Natural killer cell (primary cell): ENCODE data around the gene MTURN. TPM values are rescaled to one million over a fixed set of nuclear protein-coding genes. Genes with fewer than 3 reads are reported as not detected.

Source experiments
- ATAC-seq, 3 donors: fragments of 150-1000 bp in 2 of 3; fragments of 200-7000 bp in 1 of 3; cut with Tn5 transposase; 1 replicate in 1 of 3; 2 replicates in 2 of 3; pipeline ENCODE4 v1.10.0; 2021; ENCODE audit warnings: mild to moderate bottlenecking in 2 of 3, moderate library complexity in 2 of 3
- DNase-seq, 2 donors: peaks; one replicate each; pipeline versions ENCODE4 v3.0.0 to v3.0.0-alpha.2; 2013 to 2021; ENCODE audit warnings: mixed read lengths in 1 of 2
- H3K27ac ChIP-seq: one replicate; pipeline ENCODE4 v1.5.1; 2013; ENCODE audit warnings: mild to moderate bottlenecking, low read length
- H3K27me3 ChIP-seq: one replicate; pipeline ENCODE4 v1.6.1; 2013; ENCODE audit warnings: low read length; ENCODE audit not compliant: control insufficient read depth, insufficient read depth
- H3K36me3 ChIP-seq: one replicate; pipeline ENCODE4 v1.6.1; 2013; ENCODE audit warnings: low read length; ENCODE audit not compliant: control insufficient read depth, insufficient read depth
- H3K4me1 ChIP-seq: one replicate; pipeline ENCODE4 v1.6.1; 2013; ENCODE audit warnings: low read length; ENCODE audit not compliant: control insufficient read depth, insufficient read depth
- H3K4me3 ChIP-seq: one replicate; pipeline ENCODE4 v1.5.1; 2013; ENCODE audit warnings: low read length
- H3K9me3 ChIP-seq: one replicate; pipeline ENCODE4 v1.6.1; 2013; ENCODE audit warnings: low read length; ENCODE audit not compliant: control insufficient read depth, insufficient read depth
- H3K27ac Mint-ChIP-seq, 2 donors: one replicate each; pipeline ENCODE4 v1.8.0; 2022; ENCODE audit warnings: mild to moderate bottlenecking in 2 of 2, mixed read lengths in 2 of 2, moderate library complexity in 1 of 2
- H3K27me3 Mint-ChIP-seq, 2 donors: one replicate each; pipeline ENCODE4 v1.8.0; 2022; ENCODE audit warnings: low read depth in 2 of 2, mixed read lengths in 2 of 2
- H3K36me3 Mint-ChIP-seq: one replicate; pipeline ENCODE4 v1.8.0; 2022; ENCODE audit warnings: mixed read lengths
- H3K4me1 Mint-ChIP-seq, 2 donors: one replicate each; pipeline ENCODE4 v1.8.0; 2022; ENCODE audit warnings: mixed read lengths in 2 of 2
- H3K4me3 Mint-ChIP-seq: one replicate; pipeline ENCODE4 v1.8.0; 2022; ENCODE audit warnings: mild to moderate bottlenecking, moderate library complexity, mixed read lengths
- H3K9me3 Mint-ChIP-seq, 2 donors: one replicate each; pipeline ENCODE4 v1.8.0; 2022; ENCODE audit warnings: mixed read lengths in 2 of 2
- WGBS: methylation state at CpG from one replicate; pipeline ENCODE4 v1.1.7; 2013; ENCODE audit warnings: missing lambda C conversion rate; ENCODE audit not compliant: insufficient coverage; 5-methylcytosine and 5-hydroxymethylcytosine counted together
- intact Hi-C: fragments of 100-400 bp; cut with micrococcal nuclease; formaldehyde crosslinking; loops from one replicate; pipeline ENCODE4 v1.14.2; 2022
- total RNA-seq, 4 donors: library from RNA; stranded (reverse); fragments of 120-200 nt in 1 of 4; gene quantifications; one replicate each; pipeline versions ENCODE4 v1.2.3 to v1.2.4, GENCODE V29; 2013 to 2022
- TF ChIP-seq, protein P1 (sequence below): fragments of 200-600 bp; IDR thresholded peaks from one replicate; pipeline ENCODE4 v1.8.0; 2022; ENCODE audit warnings: antibody characterized with exemption

MTURN gene
- total RNA-seq, 3 donors from 2014 or later (not counting 1 experiment from before 2014, with no cell fraction given), result 31.6 to 37.3 (median 32.8) TPM

DNA sequence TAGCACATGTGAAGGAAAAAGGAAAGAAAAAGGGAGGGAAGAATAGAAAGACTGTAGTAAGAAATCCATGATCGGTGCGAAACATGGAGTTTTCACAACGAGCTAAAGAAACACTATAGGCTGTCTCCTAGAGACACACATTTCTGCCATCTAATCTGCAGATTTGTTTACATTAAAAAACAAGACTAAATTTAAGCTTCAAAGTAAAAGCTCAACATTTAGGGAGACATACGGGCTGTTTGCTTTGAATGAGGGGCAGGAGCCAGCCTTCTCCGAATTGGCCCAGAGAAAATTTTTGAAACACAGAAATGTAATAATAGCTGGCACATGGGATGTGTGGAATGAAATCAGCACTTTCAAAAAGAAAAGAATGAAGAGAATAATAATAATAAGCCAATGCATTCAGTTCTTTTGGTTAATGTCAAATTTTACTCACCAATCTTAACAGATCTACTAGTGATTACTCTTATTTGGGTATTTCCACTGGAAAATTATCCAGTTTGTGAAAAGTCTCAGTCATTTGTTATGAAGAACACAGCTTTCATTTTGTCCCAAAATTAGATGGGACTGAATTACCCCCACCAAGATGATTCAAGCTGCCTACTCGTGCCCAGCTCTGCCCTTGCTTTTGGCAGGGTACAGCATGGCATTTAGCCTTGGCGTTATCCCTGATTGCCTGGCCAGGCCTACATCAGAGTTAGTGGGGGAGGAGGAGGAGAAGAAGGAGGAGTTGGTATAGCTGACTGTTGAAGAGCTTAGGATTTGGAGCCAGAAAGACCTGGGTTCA, 47.1 kb downstream of the MTURN start:
- TF ChIP-seq, protein P1, sequence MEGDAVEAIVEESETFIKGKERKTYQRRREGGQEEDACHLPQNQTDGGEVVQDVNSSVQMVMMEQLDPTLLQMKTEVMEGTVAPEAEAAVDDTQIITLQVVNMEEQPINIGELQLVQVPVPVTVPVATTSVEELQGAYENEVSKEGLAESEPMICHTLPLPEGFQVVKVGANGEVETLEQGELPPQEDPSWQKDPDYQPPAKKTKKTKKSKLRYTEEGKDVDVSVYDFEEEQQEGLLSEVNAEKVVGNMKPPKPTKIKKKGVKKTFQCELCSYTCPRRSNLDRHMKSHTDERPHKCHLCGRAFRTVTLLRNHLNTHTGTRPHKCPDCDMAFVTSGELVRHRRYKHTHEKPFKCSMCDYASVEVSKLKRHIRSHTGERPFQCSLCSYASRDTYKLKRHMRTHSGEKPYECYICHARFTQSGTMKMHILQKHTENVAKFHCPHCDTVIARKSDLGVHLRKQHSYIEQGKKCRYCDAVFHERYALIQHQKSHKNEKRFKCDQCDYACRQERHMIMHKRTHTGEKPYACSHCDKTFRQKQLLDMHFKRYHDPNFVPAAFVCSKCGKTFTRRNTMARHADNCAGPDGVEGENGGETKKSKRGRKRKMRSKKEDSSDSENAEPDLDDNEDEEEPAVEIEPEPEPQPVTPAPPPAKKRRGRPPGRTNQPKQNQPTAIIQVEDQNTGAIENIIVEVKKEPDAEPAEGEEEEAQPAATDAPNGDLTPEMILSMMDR, result no peak
- ATAC-seq (no peak), DNase-seq (no peak)
- Mint-ChIP-seq H3K36me3 (no peaks in the 10 kb centered on the region), H3K4me3 (no peak overlapping the region), H3K4me1 (peaks cover 16 to 26% of the 10 kb centered on the region in 2 donors), H3K9me3 (no peaks in the 10 kb centered on the region), H3K27ac (no peak overlapping the region), H3K27me3 (no peaks in the 10 kb centered on the region)
- Histone ChIP-seq H3K4me1 (peaks cover 18% of the 10 kb centered on the region), H3K9me3 (peaks cover 2% of the 10 kb centered on the region), H3K36me3 (no peaks in the 10 kb centered on the region), H3K4me3 (no peak overlapping the region), H3K27me3 (no peaks in the 10 kb centered on the region), H3K27ac (no peak overlapping the region)
- WGBS, result 100% methylated on average over 7 of the region's 7 CpGs
- intact Hi-C loops, result no loop called here

DNA sequence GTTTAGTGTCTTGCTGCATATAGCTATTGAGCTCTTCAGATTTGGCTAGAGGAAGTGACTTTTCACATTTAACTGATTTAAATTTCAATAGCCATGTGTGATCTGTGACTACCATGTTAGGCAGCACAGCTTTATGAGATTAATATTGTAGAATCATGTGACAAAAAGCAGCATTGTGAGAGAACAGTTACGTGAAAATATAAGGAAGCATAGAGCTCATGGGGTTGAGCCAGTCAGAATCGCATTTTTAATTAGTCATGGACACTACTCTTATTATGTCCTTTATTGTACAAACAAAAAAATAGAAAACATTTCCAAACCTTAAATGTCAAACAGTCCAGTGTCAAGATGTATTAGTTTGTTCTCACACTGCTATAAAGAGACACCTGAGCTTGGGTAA, 48.0 kb downstream of the MTURN start:
- Mint-ChIP-seq H3K4me3 (no peak overlapping the region), H3K27me3 (no peaks in the 10 kb centered on the region), H3K9me3 (no peaks in the 10 kb centered on the region), H3K36me3 (no peaks in the 10 kb centered on the region), H3K4me1 (peaks cover 11 to 22% of the 10 kb centered on the region in 2 donors), H3K27ac (no peak overlapping the region)
- WGBS, result 80% methylated on average over 1 of the region's 2 CpGs
- Histone ChIP-seq H3K9me3 (peaks cover 8% of the 10 kb centered on the region), H3K27ac (no peak overlapping the region), H3K4me3 (no peak overlapping the region), H3K36me3 (no peaks in the 10 kb centered on the region), H3K27me3 (no peaks in the 10 kb centered on the region), H3K4me1 (peaks cover 12% of the 10 kb centered on the region)
- TF ChIP-seq, protein P1, result no peak
- no peak for DNase-seq
- intact Hi-C loops, result no loop called here
- no peak for ATAC-seq

DNA sequence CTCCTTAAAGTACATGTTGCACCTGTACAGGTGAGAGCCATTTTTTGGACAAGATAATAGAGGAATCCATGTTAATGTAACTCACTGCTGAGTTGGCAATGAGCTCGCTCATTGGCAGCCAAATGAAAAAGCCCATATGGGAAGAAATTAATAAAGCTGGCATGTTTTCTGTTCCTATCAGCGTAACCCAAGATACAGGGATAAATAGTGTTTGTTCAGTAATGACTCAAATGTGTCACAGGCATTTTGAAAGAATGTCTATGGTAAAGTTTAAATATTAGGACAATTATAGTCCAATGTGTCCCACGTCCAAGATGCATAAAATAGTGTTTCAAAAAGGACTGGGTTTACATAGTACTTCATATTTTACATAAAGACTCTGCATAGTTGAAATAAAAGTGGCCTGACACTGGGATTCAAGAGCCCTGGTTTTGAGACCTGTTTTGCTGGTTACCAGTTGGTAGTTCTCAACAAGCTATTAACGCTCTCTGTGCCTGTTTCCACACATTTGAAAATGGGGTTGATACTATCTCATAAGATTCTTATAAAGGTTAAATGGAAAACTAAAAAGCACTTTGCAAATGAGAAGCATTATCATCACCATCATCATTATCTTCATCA, 49.1 kb downstream of the MTURN start:
- H3K36me3 Mint-ChIP-seq, result no peaks in the 10 kb centered on the region
- H3K4me3 ChIP-seq, result no peak overlapping the region
- no peak for ATAC-seq
- TF ChIP-seq, protein P1, result no peak
- no peak overlapping the region for H3K27ac ChIP-seq
- H3K4me3 Mint-ChIP-seq, result no peak overlapping the region
- peaks cover 8% of the 10 kb centered on the region for H3K9me3 ChIP-seq
- no peaks in the 10 kb centered on the region for H3K27me3 ChIP-seq
- 100% methylated on average over 3 of the region's 4 CpGs for WGBS
- peaks cover 7% of the 10 kb centered on the region for H3K4me1 ChIP-seq
- no peaks in the 10 kb centered on the region for H3K9me3 Mint-ChIP-seq
- no peak overlapping the region for H3K27ac Mint-ChIP-seq
- peaks cover 7 to 11% of the 10 kb centered on the region in 2 donors for H3K4me1 Mint-ChIP-seq
- no peaks in the 10 kb centered on the region for H3K36me3 ChIP-seq
- intact Hi-C loops, result no loop called here
- DNase-seq, result no peak
- no peaks in the 10 kb centered on the region for H3K27me3 Mint-ChIP-seq
